ENCODE results near the gene TGFBR3L. TPM values are rescaled to one million over a fixed set of nuclear protein-coding genes. Genes with fewer than 3 reads are reported as not detected.

TGFBR3L gene
- total RNA-seq, 1 donor from 2014 or later: 7.1 TPM

DNA sequence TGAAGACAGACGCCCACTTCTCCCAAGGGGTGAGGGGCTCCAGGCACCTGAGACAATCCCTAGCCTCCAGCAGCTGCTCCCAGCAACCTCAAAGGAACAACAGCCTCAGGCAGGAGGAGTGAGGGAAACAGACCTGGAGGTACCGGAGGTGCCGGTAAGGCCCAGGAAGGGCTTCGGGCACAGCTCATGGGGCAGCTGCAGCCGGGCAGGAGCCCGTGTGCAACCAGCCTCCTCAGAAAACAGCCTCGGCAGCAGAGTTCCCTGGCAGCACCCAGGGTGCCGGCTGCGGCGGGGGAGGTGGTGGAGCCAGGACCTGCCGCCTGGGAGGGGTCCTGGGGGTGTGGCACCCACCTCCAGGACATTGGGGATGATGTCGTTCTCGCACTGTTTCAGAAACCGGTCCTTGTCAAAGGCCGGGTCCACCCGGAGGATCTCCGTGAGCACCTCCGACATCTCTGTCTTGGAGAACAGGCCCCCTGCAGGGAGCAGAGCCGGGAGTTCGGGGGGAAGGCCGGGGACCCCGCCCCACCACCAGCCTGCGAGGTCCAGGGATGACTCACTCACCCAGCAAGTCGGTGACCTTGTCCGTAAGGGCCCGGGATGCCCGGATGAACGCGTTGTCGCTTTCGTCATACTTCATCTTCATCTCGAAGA lies 17.8 kb downstream of the TGFBR3L start:
- Histone ChIP-seq H3K4me1 (peaks cover 9 to 39% of the 10 kb centered on the region in 2 donors), H3K36me3 (peaks cover 60 to 64% of the 10 kb centered on the region in 2 donors), H3K9me3 (no peaks in the 10 kb centered on the region), H3K27ac (no peak overlapping the region), H3K27me3 (no peaks in the 10 kb centered on the region), H3K4me3 (no peak overlapping the region)
- intact Hi-C loops (cut with DNase I): no loop called here
- no peak for DNase-seq (ENCODE audit: low spot score in 2 of 2)
- TF ChIP-seq, protein P1, sequence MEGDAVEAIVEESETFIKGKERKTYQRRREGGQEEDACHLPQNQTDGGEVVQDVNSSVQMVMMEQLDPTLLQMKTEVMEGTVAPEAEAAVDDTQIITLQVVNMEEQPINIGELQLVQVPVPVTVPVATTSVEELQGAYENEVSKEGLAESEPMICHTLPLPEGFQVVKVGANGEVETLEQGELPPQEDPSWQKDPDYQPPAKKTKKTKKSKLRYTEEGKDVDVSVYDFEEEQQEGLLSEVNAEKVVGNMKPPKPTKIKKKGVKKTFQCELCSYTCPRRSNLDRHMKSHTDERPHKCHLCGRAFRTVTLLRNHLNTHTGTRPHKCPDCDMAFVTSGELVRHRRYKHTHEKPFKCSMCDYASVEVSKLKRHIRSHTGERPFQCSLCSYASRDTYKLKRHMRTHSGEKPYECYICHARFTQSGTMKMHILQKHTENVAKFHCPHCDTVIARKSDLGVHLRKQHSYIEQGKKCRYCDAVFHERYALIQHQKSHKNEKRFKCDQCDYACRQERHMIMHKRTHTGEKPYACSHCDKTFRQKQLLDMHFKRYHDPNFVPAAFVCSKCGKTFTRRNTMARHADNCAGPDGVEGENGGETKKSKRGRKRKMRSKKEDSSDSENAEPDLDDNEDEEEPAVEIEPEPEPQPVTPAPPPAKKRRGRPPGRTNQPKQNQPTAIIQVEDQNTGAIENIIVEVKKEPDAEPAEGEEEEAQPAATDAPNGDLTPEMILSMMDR (IDR thresholded peaks at IDR 0.05): no peak

DNA sequence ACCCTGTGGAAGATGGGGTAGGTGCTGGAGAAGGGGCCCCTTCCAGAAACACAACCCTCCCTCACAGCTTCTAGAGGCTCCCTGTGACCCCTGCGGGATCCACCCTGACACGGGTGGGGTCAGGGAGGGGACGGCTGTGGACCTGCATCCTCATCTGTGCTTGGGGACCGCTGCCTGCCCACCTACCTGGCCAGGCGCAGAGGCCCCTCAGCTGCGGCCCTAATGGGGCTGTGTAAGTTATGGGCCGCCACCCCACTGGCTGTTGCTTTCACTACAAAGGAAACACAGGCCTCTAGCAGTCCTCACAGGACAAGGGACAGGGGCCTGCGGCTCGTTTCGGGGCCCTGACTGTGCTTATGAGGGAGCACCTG lies 18.3 kb downstream of the TGFBR3L start:
- Histone ChIP-seq H3K9me3 (no peaks in the 10 kb centered on the region), H3K27me3 (no peaks in the 10 kb centered on the region), H3K4me3 (no peak overlapping the region), H3K27ac (no peak overlapping the region), H3K4me1 (peaks cover 9 to 34% of the 10 kb centered on the region in 2 donors), H3K36me3 (peaks cover 65 to 70% of the 10 kb centered on the region in 2 donors)
- TF ChIP-seq, protein P1 (IDR thresholded peaks at IDR 0.05): no peak
- no peak for DNase-seq (ENCODE audit: low spot score in 2 of 2)
- intact Hi-C loops (cut with DNase I): no loop called here

DNA sequence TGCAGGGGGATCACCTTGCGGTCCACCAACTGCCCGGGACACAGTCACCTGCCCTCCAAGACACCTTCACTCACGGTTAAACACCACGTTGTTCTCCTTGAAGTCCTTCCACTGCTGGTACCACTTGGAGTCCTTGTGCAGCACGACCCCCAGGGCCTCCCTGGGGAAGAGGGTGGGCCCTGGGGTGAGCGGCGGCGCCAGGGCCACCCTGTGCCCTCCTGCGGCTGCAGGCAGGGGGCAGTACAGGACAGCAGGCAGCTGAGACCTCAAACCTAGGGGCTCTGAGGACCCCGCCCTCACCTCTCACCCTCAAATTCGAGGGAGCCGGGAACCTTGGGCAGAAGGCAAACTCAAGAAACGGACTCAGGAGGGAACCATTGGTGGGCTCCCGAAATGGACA lies 18.8 kb downstream of the TGFBR3L start:
- intact Hi-C loops (cut with DNase I): no loop called here
- peaks cover 9 to 29% of the 10 kb centered on the region in 2 donors for H3K4me1 ChIP-seq
- no peaks in the 10 kb centered on the region for H3K27me3 ChIP-seq
- no peaks in the 10 kb centered on the region for H3K9me3 ChIP-seq
- no peak overlapping the region for H3K27ac ChIP-seq
- TF ChIP-seq, protein P1 (IDR thresholded peaks at IDR 0.05): no peak
- H3K36me3 ChIP-seq: peaks cover 70 to 73% of the 10 kb centered on the region in 2 donors
- no peak overlapping the region for H3K4me3 ChIP-seq
- no peak for DNase-seq (ENCODE audit: low spot score in 2 of 2)

DNA sequence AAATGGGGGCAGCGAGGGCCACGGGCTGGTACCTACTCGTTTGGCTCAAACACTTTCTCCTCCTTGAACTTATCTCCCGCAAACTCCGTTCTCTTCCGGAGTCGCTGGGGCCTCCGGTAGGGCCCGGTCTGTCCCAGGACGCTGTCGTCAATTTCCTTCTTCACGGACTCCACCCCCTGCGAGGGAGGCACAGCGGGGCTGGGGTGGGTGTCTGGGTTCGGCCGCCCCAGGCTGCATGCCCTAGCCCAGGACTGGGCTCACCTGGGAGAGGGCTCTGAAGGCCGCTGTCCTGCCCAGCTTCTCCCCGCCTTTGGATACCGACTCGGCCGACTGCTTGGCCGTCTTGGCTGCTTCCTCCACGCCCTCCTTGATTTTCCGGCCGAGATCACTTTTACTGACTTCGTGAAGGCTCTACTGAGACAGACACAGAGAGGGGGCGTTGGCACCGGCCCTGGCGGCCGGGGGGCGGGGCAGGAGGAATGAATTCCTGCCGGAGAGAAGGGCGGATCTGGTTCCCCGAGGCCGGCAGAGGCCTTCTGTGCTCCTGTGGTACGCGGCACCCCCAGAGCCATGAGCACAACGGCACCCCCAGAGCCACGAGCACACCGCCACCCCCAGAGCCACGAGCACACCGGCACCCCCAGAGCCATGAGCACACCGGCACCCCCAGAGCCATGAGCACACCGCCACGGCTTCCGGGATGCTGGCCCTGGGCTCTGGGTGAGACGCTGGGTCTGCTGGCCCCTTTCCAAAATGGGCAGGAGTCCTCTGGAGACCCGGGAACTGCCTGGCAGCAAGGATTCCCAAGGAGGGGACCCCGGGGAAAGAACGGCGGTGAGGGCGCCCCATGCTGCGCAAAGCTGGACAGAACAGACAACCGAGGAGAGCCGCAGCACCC lies 19.4 kb downstream of the TGFBR3L start:
- Histone ChIP-seq H3K36me3 (peaks cover 73 to 76% of the 10 kb centered on the region in 2 donors), H3K4me3 (no peak overlapping the region), H3K9me3 (no peaks in the 10 kb centered on the region), H3K27ac (no peak overlapping the region), H3K4me1 (peaks cover 7 to 25% of the 10 kb centered on the region in 2 donors), H3K27me3 (no peaks in the 10 kb centered on the region)
- intact Hi-C loops (cut with DNase I): no loop called here
- no peak for DNase-seq (ENCODE audit: low spot score in 2 of 2)
- TF ChIP-seq, protein P1 (IDR thresholded peaks at IDR 0.05): no peak

DNA sequence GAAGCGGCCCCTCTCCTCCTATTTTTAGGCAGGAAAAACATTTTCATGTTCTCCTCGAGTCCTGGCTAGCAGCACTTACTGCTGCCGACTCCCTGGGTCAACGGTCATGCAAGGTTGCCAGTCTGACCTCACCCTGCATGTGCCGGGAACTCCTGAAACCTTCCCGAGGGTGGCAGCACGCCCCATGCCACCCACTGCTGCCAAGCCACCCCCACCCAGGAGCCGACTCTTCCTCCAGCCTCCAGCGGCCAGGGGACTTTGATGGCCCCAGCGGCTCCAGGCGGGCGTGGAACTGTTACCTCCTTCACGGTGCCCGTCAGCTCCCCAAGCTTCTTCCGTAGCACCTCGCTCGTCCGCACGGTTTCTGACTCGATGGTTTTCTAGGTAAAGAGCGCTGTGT lies 20.1 kb downstream of the TGFBR3L start:
- TF ChIP-seq, protein P1 (IDR thresholded peaks at IDR 0.05): no peak
- no peak overlapping the region for H3K4me3 ChIP-seq
- no peaks in the 10 kb centered on the region for H3K9me3 ChIP-seq
- H3K27ac ChIP-seq: no peak overlapping the region
- H3K27me3 ChIP-seq: no peaks in the 10 kb centered on the region
- H3K36me3 ChIP-seq: peaks cover 75 to 76% of the 10 kb centered on the region in 2 donors
- peaks cover under 1 to 18% of the 10 kb centered on the region in 2 donors for H3K4me1 ChIP-seq
- no peak for DNase-seq (ENCODE audit: low spot score in 2 of 2)
- intact Hi-C loops (cut with DNase I): no loop called here

Data from ascending aorta (tissue), 2 donors.